Measurements from ENCODE around the gene CCNY.

- TF ChIP-seq CTCF (IDR thresholded peaks at IDR 0.05): no peak
- no peak for TF ChIP-seq POLR2A (IDR thresholded peaks at IDR 0.05)
These were observed 7.8 kb upstream of the CCNY start for GRCh38 chr10:35328404-35329037.

Measured in Peyer's patch (tissue), 4 donors.